ENCODE measurements around the gene UNK. TPM values are rescaled to one million over a fixed set of nuclear protein-coding genes. Genes with fewer than 3 reads are reported as not detected.

UNK gene
- total and polyA plus RNA-seq, 9 of the 15 experiments (the other 6 are each of a cell fraction or from before 2014, with no cell fraction given), result 12.8 to 38.6 (median 24.8) TPM

GRCh38 chr17:75774991-75775668 is 9.5 kb upstream of the UNK start (continued):
- TF ChIP-seq KDM1A (IDR thresholded peaks at IDR 0.05), result no peak
- TF ChIP-seq RERE (CRISPR knock-in tag; IDR thresholded peaks at IDR 0.05; ENCODE audit: borderline replicate concordance), result 0 out of 2 replicates have a peak, but pooled peaks have one; percentile 93
- TF ChIP-seq BCLAF1 (IDR thresholded peaks at IDR 0.05; ENCODE audit: borderline replicate concordance in 1 of 2, control insufficient read depth in 1 of 2, low read depth in 2 of 2, low read length in 1 of 2), result no peak; a peak in 1 of 4 replicates
- 0 out of 2 replicates have a peak, but pooled peaks have one; percentile 43 for TF ChIP-seq THRB (CRISPR knock-in tag; conservative IDR thresholded peaks at IDR 0.05)
- no peak; a peak in 1 of 4 replicates for TF ChIP-seq NONO (IDR thresholded peaks at IDR 0.05; ENCODE audit: low read depth in 2 of 2, low read length in 1 of 2)
- no peak for TF ChIP-seq ZFP36 (IDR thresholded peaks at IDR 0.05; ENCODE audit: low read depth, low read length, partially characterized antibody)
- peak; percentile 28 for TF ChIP-seq ZFPM2 (CRISPR knock-in tag; IDR thresholded peaks at IDR 0.05)
- TF ChIP-seq ZC3H8 (IDR thresholded peaks at IDR 0.05), result no peak
- TF ChIP-seq STAT6 (CRISPR knock-in tag; IDR thresholded peaks at IDR 0.05), result 0 out of 2 replicates have a peak, but pooled peaks have one; percentile 42
- TF ChIP-seq ARID3A (IDR thresholded peaks at IDR 0.05; ENCODE audit: borderline replicate concordance, low read depth, low read length), result no peak
- no peak for TF ChIP-seq PCBP1 (IDR thresholded peaks at IDR 0.05; ENCODE audit: low read depth, low read length, poor library complexity, severe bottlenecking)
